PFSK-1 (cell line): Measurements from ENCODE around the gene NME4.

Experiments
- FOXP2 ChIP-seq: optimal IDR thresholded peaks from 2 replicates; pipeline ENCODE3; 2011; ENCODE audit warnings: borderline replicate concordance, control low read depth, inconsistent platforms; ENCODE audit not compliant: insufficient read depth; ENCODE audit errors: extremely low read length, extremely low read depth
- POLR2AphosphoS5 ChIP-seq: IDR thresholded peaks from 2 replicates; pipeline ENCODE4 v1.6.1; 2012; ENCODE audit warnings: low read depth, mild to moderate bottlenecking, control low read depth, low read length, moderate library complexity
- SIN3A ChIP-seq: IDR thresholded peaks from 2 replicates; pipeline ENCODE4 v1.6.1; 2012; ENCODE audit warnings: mild to moderate bottlenecking, low read length, moderate library complexity, borderline replicate concordance; ENCODE audit not compliant: insufficient read depth
- TAF1 ChIP-seq: IDR thresholded peaks from 2 replicates; pipeline ENCODE4 v1.6.1; 2012; ENCODE audit warnings: low read length, control low read depth, borderline replicate concordance; ENCODE audit not compliant: insufficient read depth
- TF ChIP-seq, protein P1 (sequence below), 2 experiments: IDR thresholded peaks; 2 replicates each; pipeline versions ENCODE4 v1.6.1 to v1.8.0; 2011 to 2012; ENCODE audit warnings: low read depth in 2 of 2, low read length in 2 of 2, control low read depth in 1 of 2, inconsistent platforms in 1 of 2, mild to moderate bottlenecking in 1 of 2, moderate library complexity in 1 of 2; ENCODE audit not compliant: insufficient read depth in 1 of 2

NME4 gene

DNA sequence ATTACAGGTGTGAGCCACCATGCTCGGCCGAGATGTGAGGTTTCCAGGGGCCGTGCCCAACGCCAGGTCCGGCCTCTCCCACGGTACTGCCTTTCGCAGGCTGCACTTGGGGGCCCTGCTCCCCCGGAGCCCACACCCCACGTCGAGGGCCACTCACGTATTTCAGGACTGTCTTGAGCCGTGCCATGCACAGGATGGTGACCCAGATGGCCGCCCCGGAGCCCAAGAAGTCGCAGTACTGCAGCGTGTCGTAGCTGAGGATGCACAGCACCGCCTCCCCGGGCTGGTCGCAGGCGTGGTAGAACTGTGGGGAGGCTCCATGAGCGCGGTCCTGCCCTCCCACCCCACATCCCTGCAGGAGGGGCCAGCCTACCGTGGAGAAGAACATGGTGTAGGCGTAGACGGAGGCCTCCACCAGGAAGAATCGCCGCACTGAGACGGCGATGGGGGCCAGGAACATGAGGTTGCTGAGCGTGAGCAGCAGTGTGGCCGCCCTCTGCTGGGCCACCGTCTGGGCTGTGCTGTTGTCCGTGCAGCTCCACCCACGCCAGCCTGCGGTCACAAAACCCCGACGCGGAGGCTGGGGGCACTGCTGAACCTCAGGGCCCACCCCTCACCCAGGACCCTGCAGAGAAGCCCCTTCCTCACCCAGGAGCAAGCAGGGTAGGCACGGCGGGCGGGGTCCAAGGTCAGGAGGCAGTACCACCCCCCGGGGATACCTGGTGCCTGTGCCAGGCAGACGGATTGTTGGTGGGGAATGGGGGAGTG lies 23.0 kb upstream of the NME4 start:
- no peak for TF ChIP-seq FOXP2
- TF ChIP-seq, protein P1, sequence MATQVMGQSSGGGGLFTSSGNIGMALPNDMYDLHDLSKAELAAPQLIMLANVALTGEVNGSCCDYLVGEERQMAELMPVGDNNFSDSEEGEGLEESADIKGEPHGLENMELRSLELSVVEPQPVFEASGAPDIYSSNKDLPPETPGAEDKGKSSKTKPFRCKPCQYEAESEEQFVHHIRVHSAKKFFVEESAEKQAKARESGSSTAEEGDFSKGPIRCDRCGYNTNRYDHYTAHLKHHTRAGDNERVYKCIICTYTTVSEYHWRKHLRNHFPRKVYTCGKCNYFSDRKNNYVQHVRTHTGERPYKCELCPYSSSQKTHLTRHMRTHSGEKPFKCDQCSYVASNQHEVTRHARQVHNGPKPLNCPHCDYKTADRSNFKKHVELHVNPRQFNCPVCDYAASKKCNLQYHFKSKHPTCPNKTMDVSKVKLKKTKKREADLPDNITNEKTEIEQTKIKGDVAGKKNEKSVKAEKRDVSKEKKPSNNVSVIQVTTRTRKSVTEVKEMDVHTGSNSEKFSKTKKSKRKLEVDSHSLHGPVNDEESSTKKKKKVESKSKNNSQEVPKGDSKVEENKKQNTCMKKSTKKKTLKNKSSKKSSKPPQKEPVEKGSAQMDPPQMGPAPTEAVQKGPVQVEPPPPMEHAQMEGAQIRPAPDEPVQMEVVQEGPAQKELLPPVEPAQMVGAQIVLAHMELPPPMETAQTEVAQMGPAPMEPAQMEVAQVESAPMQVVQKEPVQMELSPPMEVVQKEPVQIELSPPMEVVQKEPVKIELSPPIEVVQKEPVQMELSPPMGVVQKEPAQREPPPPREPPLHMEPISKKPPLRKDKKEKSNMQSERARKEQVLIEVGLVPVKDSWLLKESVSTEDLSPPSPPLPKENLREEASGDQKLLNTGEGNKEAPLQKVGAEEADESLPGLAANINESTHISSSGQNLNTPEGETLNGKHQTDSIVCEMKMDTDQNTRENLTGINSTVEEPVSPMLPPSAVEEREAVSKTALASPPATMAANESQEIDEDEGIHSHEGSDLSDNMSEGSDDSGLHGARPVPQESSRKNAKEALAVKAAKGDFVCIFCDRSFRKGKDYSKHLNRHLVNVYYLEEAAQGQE (IDR thresholded peaks at IDR 0.05; ENCODE audit: insufficient read depth in 1 of 2, low read depth in 2 of 2, low read length in 2 of 2) = no peak
- no peak for TF ChIP-seq TAF1
- TF ChIP-seq SIN3A = no peak
- no peak for TF ChIP-seq POLR2AphosphoS5

DNA sequence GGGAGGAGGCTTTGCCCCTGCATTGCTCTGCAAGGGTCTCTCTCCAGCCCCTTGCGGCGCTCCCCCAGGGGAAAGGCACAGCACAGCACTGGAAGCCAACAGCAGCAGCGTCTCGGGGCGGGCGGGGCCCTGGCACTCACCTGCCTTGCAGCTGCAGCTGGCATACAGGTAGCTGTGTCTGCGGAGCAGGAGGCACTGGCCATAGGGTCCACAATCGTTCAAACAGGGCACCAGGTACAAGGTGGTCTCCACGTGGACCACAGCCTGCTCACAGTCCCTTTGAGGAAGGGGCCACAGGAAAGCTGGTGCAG lies 22.4 kb upstream of the NME4 start:
- TF ChIP-seq FOXP2 (no peak), POLR2AphosphoS5 (no peak), TAF1 (no peak), SIN3A (no peak)
- TF ChIP-seq, protein P1 (IDR thresholded peaks at IDR 0.05; ENCODE audit: insufficient read depth in 1 of 2, low read depth in 2 of 2, low read length in 2 of 2) = no peak

DNA sequence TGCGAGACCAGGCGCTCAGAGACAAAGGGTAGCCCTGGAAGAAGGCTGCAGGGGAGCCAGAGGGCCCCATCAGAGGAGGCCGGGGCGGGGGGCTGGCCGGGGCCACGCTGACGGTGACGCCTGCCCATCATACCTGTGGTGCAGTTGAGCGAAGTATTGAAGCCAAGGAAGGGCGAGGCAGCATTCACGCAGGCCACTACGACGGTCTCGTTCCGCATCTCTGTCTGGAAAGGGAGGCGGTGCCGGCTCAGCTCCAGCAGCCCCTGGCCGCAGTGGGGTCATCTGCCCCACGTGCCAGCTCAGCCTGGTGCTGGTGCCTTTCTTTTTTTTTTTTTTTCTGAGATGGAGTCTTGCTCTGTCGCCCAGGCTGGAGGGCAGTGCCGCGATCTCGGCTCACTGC lies 21.8 kb upstream of the NME4 start:
- no peak for TF ChIP-seq POLR2AphosphoS5

DNA sequence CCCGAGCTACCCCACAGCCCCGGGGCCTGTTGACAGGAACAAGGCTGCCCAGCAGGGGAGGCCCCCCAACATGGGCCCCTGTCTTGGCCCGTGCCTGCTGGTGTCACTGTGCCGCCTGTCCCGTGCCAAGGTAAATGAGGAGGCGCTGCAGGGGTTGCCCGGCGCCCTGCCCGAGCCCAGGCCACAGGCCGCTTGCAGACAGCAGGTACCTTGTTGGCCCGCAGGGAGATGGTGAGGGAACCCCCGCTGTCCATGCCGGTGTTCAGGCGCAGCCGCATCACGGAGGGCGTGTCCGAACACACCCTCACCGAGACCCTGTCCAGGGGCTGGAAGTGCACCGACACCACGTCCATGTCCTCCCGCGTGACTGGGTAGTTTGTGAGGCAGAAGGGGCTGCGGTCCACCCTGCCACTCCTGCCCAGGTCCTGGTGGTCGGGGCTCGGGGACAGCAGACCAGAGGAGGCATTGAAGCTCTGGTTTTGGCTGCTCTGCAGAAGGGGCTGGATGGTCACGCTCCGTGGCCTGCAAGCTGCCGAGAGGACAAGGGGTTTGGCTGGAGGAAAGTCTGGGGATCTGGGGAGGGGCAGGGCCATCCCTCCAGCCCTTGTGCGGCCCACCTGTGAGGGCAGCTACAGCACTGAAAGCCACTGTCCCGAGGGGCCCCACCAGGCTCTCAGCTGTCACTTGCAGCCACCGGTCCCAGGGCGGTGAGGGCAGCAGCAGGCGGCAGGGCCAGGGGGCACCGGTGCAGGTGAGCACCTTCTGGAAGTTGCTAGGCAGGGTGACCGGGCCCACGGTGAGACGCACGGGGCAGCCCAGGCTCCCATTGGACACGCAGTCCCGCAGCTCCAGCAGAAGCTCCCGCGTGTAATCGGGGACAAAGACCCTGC lies 20.8 kb upstream of the NME4 start:
- TF ChIP-seq TAF1 (no peak), SIN3A (no peak), POLR2AphosphoS5 (no peak), FOXP2 (no peak)
- TF ChIP-seq, protein P1 (IDR thresholded peaks at IDR 0.05; ENCODE audit: insufficient read depth in 1 of 2, low read depth in 2 of 2, low read length in 2 of 2) = no peak

DNA sequence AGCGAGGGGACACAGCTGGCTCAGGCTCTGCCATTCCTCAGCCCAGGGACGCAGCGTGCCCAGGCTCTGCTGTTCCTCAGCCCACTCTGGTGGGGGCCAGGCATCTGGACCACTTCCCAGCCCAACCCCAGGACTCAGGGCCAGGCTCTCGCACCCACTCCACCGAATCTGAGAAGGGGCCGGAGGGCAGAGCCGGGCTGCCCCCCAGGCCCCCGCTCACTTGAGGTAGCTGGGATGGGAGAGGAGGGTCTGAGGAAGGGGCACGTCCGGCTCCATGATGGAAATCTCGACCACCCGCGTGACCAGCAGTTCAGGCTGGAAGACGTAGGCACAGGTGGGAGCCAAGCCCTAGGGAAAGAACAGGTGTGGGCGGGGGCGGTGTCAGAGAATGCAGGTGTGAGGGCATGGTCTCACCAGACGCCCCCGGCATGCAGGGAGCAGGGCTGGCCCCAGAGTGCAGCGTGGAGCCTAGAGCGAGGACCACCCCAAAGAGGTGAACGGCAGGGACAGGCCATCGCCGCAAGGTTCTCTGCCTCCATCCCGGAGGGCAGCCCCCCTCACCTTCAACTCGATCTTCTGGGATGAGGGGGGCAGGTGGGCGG lies 20.1 kb upstream of the NME4 start:
- TF ChIP-seq, protein P1 (IDR thresholded peaks at IDR 0.05; ENCODE audit: insufficient read depth in 1 of 2, low read depth in 2 of 2, low read length in 2 of 2) = no peak
- no peak for TF ChIP-seq SIN3A
- no peak for TF ChIP-seq TAF1
- TF ChIP-seq FOXP2 = no peak
- TF ChIP-seq POLR2AphosphoS5 = no peak
